Measurements from ENCODE around the gene BCAS3.

BCAS3 gene

DNA sequence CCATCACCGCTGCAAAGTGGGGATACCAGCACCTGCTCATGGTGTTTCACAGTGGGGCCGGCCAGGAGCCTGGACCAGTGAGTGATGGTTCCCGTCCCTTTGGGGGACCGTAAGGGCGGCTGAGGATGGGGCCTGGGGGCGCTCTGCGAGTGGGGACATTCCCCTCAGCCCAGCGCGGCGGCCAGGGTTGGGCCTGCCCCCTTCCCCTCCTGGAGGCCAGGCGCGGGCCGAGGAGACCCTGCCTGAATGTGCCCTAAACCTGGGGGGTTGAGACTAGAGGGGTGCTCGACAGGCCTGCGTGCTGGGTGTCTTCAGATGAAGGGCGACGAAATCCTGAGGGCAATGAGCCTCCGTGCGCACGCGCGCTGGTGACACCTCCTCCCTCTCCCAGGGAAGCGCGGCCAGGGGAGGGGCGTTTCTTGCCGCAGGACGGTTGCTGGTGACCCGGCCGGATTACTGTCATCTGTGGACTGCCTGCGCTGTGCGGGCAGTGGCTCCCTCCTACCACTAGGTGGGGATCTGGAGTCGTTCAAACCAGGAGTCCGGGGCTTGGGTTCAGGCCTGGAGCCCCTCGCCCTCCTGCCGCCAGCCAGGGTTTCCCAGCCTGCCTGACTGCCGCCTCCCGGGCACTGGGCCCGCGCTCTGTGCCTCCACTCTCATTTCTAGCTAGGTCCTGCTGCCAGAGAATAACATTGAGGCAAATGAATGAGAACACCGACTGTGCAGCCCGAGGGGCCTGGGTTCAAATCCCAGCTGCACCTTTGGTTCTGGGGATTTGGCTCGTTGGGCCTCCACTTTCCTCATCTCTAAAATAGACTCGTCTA lies 739.1 kb downstream of the BCAS3 start:
- DNase-seq (ENCODE audit: low read depth), result no peak
- H3K4me3 ChIP-seq (ENCODE audit: control insufficient read depth, low read depth, low read length), result peak overlapping the region; percentile 19

DNA sequence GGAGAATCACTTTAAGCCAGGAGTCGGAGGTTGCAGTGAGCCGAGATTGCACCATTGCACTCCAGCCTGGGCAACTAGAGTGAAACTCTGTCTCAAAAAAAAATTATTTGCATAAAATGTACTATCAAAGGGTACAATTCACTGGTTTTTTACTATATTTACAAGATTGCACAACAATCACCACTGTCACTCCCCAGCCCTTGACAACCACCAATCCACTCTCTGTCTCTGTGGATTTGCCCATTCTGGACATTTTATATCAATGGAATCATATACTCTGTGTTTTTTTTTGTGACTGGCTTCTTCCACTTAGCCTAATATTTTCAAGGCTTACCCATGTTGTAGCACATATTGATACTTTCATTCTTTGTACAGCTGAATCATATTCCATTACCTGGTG lies 740.8 kb downstream of the BCAS3 start:
- no peak overlapping the region for H3K4me3 ChIP-seq (ENCODE audit: control insufficient read depth, low read depth, low read length)
- TF ChIP-seq, protein P1, sequence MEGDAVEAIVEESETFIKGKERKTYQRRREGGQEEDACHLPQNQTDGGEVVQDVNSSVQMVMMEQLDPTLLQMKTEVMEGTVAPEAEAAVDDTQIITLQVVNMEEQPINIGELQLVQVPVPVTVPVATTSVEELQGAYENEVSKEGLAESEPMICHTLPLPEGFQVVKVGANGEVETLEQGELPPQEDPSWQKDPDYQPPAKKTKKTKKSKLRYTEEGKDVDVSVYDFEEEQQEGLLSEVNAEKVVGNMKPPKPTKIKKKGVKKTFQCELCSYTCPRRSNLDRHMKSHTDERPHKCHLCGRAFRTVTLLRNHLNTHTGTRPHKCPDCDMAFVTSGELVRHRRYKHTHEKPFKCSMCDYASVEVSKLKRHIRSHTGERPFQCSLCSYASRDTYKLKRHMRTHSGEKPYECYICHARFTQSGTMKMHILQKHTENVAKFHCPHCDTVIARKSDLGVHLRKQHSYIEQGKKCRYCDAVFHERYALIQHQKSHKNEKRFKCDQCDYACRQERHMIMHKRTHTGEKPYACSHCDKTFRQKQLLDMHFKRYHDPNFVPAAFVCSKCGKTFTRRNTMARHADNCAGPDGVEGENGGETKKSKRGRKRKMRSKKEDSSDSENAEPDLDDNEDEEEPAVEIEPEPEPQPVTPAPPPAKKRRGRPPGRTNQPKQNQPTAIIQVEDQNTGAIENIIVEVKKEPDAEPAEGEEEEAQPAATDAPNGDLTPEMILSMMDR (IDR thresholded peaks at IDR 0.05; ENCODE audit: control insufficient read depth, insufficient read depth, low read depth, low read length, missing control alignments), result no peak
- DNase-seq (ENCODE audit: low read depth), result no peak

More for the DNA sequence above, 739.1 kb downstream of the BCAS3 start:
- TF ChIP-seq, protein P1 (IDR thresholded peaks at IDR 0.05; ENCODE audit: control insufficient read depth, insufficient read depth, low read depth, low read length, missing control alignments), result peak; percentile 99

DNA sequence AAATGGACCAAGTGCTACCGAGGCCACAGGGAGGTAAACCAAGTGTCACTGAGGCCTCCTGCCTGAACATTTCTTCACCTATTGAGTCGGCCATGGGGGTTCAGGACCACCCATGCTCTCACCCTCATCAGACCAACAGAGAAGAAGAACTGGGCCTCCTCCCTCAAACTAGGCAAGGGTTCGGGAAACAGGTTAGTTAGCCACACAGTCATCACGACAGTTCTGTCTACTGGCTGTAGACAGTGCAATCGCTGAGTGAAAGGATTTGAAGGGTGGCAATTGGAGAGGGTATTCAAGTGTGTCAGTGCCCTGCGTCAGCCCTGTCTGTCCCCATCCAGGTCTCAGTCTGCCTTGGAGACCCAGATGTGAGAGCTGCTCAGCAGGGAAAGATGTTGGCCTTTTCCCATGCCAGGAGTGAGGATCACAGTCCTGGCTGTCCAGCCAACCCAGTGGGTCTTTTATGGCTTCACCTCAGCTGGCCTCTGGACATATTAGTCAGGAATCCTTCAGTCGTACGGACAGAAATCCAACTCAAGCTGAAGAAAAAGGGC lies 741.9 kb downstream of the BCAS3 start:
- TF ChIP-seq, protein P1 (IDR thresholded peaks at IDR 0.05; ENCODE audit: control insufficient read depth, insufficient read depth, low read depth, low read length, missing control alignments), result no peak
- H3K4me3 ChIP-seq (ENCODE audit: control insufficient read depth, low read depth, low read length), result no peak overlapping the region
- no peak for DNase-seq (ENCODE audit: low read depth)

GRCh38 chr17:61420052-61420451 lies 742.4 kb downstream of the BCAS3 start:
- DNase-seq (ENCODE audit: low read depth), result no peak
- TF ChIP-seq, protein P1 (IDR thresholded peaks at IDR 0.05; ENCODE audit: control insufficient read depth, insufficient read depth, low read depth, low read length, missing control alignments), result no peak
- H3K4me3 ChIP-seq (ENCODE audit: control insufficient read depth, low read depth, low read length), result no peak overlapping the region

GRCh38 chr17:61420745-61421398 lies 743.2 kb downstream of the BCAS3 start:
- DNase-seq (ENCODE audit: low read depth), result no peak
- TF ChIP-seq, protein P1 (IDR thresholded peaks at IDR 0.05; ENCODE audit: control insufficient read depth, insufficient read depth, low read depth, low read length, missing control alignments), result no peak
- no peak overlapping the region for H3K4me3 ChIP-seq (ENCODE audit: control insufficient read depth, low read depth, low read length)

- no peak for DNase-seq (ENCODE audit: low read depth)
- H3K4me3 ChIP-seq (ENCODE audit: control insufficient read depth, low read depth, low read length), result no peak overlapping the region
- TF ChIP-seq, protein P1 (IDR thresholded peaks at IDR 0.05; ENCODE audit: control insufficient read depth, insufficient read depth, low read depth, low read length, missing control alignments), result no peak
Observed at GRCh38 chr17:61421460-61421859, 743.8 kb downstream of the BCAS3 start.
